ENCODE results near the gene LMBR1.
"Not testable (repeated sequence)": the region's sequence is repeated elsewhere in the genome, so short reads cannot be mapped to it uniquely, and the experiment has no call there.

Gene LMBR1

GRCh38 chr7:156701787-156702186 is 191.2 kb downstream of the LMBR1 start:
- H3K27ac Mint-ChIP-seq, H3K4me3 Mint-ChIP-seq, H3K27me3 Mint-ChIP-seq: not testable (repeated sequence)
- H3K36me3 Mint-ChIP-seq, result peaks cover 64% of the 10 kb centered on the region
- H3K9me3 Mint-ChIP-seq (ENCODE audit: low read depth), result peaks cover 19% of the 10 kb centered on the region
- H3K4me1 Mint-ChIP-seq (ENCODE audit: low read depth), result peaks cover 13% of the 10 kb centered on the region

DNA sequence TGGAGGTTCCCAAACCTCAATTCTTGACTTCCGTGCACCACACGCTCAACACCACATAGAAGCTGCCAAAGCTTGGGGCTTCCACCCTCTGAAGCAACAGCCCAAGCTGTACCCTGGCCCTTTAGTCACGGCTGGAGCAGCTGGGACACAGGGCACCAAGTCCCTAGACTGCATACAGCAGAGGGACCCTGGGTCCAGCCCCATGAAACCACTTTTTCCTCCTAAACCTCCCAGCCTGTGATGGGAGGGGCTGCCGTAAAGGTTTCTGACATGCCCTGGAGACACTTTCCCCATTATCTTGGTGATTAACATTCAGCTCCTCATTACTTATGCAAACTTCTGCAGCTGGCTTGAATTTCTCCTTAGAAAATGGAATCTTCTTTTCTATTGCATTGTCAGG is 194.5 kb downstream of the LMBR1 start:
- not testable (repeated sequence) for H3K27me3 Mint-ChIP-seq; H3K4me3 Mint-ChIP-seq; H3K27ac Mint-ChIP-seq; H3K4me1 Mint-ChIP-seq (ENCODE audit: low read depth)
- Mint-ChIP-seq H3K9me3 (ENCODE audit: low read depth) (peaks cover 19% of the 10 kb centered on the region), H3K36me3 (peaks cover 54% of the 10 kb centered on the region)

GRCh38 chr7:156697283-156697682 is 195.7 kb downstream of the LMBR1 start:
- Mint-ChIP-seq H3K9me3 (ENCODE audit: low read depth) (peaks cover 13% of the 10 kb centered on the region), H3K36me3 (peaks cover 54% of the 10 kb centered on the region)
- not testable (repeated sequence) for H3K4me3 Mint-ChIP-seq; H3K4me1 Mint-ChIP-seq (ENCODE audit: low read depth); H3K27ac Mint-ChIP-seq; H3K27me3 Mint-ChIP-seq

GRCh38 chr7:156693627-156694026 is 199.4 kb downstream of the LMBR1 start:
- no peak overlapping the region for H3K27ac Mint-ChIP-seq
- peaks cover 35% of the 10 kb centered on the region for H3K36me3 Mint-ChIP-seq
- H3K4me1 Mint-ChIP-seq (ENCODE audit: low read depth), result peaks cover 2% of the 10 kb centered on the region
- no peaks in the 10 kb centered on the region for H3K27me3 Mint-ChIP-seq
- H3K4me3 Mint-ChIP-seq, result no peak overlapping the region
- H3K9me3 Mint-ChIP-seq (ENCODE audit: low read depth), result peaks cover 8% of the 10 kb centered on the region

DNA sequence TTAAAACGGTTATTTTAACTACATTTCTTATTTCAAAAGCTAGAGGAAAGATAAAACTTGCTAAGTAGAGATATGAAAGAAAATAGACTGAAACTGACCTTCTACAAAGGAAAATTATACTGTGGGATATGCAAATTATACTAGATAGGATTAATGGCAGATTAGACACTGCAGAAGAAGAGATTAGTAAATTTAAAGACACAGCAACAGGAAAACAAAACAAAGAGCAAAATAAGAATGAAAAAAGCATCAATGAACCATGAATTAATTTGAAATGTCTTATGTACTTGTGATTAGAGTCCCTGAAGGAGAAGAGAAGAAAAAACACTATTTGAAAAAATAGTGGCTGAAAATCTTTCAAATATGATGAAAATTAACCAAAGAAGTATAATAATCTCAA is 200.1 kb downstream of the LMBR1 start:
- H3K36me3 Mint-ChIP-seq, result peaks cover 29% of the 10 kb centered on the region

DNA sequence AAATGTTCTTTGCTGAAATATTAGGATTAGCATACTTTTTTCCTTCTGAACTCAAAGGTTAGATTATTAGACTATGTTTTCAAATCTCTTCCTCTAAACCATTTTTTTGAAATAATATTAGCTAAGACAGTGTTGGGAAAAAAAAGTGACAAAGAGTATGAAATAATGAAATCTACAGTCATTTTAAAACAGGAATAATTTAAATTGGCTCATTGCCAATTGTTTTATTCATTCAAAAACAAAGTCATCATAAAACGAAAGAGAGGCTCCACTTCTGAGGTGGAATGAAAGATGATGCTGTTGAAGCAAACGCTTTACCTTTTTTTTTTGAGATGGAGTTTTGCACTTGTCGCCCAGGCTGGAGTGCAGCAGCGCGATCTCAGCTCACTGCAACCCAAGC is 201.2 kb downstream of the LMBR1 start:
- no peak overlapping the region for H3K27ac Mint-ChIP-seq
- no peaks in the 10 kb centered on the region for H3K9me3 Mint-ChIP-seq (ENCODE audit: low read depth)
- peaks cover 2% of the 10 kb centered on the region for H3K4me1 Mint-ChIP-seq (ENCODE audit: low read depth)
- H3K27me3 Mint-ChIP-seq, result no peaks in the 10 kb centered on the region
- H3K4me3 Mint-ChIP-seq, result no peak overlapping the region
- H3K36me3 Mint-ChIP-seq, result peaks cover 19% of the 10 kb centered on the region

More for the DNA sequence above, 200.1 kb downstream of the LMBR1 start:
- Mint-ChIP-seq H3K27me3 (no peaks in the 10 kb centered on the region), H3K9me3 (ENCODE audit: low read depth) (peaks cover 4% of the 10 kb centered on the region), H3K4me1 (ENCODE audit: low read depth) (peaks cover 2% of the 10 kb centered on the region), H3K27ac (no peak overlapping the region), H3K4me3 (no peak overlapping the region)

DNA sequence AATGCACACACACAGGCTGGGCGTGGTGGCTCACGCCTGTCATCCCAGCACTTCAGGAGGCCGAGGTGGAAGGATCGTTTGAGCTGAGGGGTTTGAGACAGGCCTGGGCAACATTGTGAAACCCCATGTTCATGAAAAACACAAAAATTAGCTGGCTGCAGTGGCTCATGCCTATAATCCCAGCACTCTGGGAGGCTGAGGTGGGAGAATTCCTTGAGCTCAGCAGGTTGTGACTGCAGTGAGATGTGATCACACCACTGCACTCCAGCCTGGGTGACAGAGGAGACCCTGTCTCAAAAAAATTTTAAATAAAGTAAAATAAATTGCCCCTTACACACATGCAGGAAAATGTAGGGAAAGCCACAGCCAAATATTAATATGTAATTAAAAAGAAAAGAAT is 208.3 kb downstream of the LMBR1 start:
- Mint-ChIP-seq H3K36me3 (no peaks in the 10 kb centered on the region), H3K4me3 (no peak overlapping the region), H3K9me3 (ENCODE audit: low read depth) (no peaks in the 10 kb centered on the region), H3K27me3 (no peaks in the 10 kb centered on the region), H3K4me1 (ENCODE audit: low read depth) (no peaks in the 10 kb centered on the region), H3K27ac (no peak overlapping the region)

DNA sequence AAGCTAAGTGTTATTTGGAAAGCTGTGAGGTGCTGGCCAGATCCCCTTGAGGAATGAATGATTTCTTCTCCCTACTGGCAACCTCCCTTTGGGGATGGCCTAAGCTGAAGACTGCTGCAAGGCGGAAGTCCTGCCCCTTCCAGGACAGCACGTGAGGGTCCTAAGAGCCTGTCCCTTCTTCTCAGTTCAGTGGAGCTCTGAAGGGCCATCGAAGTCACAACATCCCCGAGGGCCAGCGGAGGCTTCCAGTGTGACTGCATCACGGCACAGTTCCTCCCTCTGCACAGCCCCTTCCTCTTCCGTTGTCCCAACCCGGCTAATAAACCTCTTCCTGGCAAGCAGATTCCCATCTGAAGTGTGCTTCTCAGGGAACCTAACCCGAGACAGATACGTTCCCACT is 208.7 kb downstream of the LMBR1 start:
- no peaks in the 10 kb centered on the region for H3K9me3 Mint-ChIP-seq (ENCODE audit: low read depth)
- no peak overlapping the region for H3K4me3 Mint-ChIP-seq
- H3K4me1 Mint-ChIP-seq (ENCODE audit: low read depth), result no peaks in the 10 kb centered on the region
- H3K27ac Mint-ChIP-seq, result no peak overlapping the region
- H3K27me3 Mint-ChIP-seq, result no peaks in the 10 kb centered on the region
- H3K36me3 Mint-ChIP-seq, result no peaks in the 10 kb centered on the region

- no peaks in the 10 kb centered on the region for H3K36me3 Mint-ChIP-seq
- no peaks in the 10 kb centered on the region for H3K9me3 Mint-ChIP-seq (ENCODE audit: low read depth)
- no peaks in the 10 kb centered on the region for H3K27me3 Mint-ChIP-seq
- no peak overlapping the region for H3K4me3 Mint-ChIP-seq
- no peak overlapping the region for H3K27ac Mint-ChIP-seq
- H3K4me1 Mint-ChIP-seq (ENCODE audit: low read depth), result no peaks in the 10 kb centered on the region
These were observed 210.1 kb downstream of the LMBR1 start for GRCh38 chr7:156682928-156683327.

DNA sequence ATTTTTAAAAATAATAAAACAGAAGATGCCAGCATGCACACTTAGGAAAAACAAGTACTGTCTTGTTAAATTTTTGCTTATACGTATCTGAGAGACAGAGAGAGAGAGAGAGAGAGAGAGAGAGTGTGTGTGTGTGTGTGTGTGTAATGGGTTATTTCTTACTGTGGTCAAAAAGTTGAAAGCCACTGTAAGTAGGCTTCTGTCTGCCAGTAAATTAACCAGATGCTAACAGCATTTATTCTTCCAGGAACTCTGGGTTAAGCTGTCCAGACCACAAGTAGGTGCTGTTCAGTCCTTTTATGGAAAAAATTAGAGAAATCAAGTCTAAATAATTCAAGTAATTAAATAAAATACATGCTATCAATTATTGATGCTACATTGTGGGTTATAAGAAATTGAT is 212.7 kb downstream of the LMBR1 start:
- no peaks in the 10 kb centered on the region for H3K9me3 Mint-ChIP-seq (ENCODE audit: low read depth)
- no peaks in the 10 kb centered on the region for H3K27me3 Mint-ChIP-seq
- H3K4me1 Mint-ChIP-seq (ENCODE audit: low read depth), result no peaks in the 10 kb centered on the region
- H3K27ac Mint-ChIP-seq, result no peak overlapping the region
- H3K4me3 Mint-ChIP-seq, result no peak overlapping the region
- peaks cover 5% of the 10 kb centered on the region for H3K36me3 Mint-ChIP-seq

- no peak overlapping the region for H3K4me3 Mint-ChIP-seq
- no peak overlapping the region for H3K27ac Mint-ChIP-seq
- H3K27me3 Mint-ChIP-seq, result no peaks in the 10 kb centered on the region
- H3K36me3 Mint-ChIP-seq, result peaks cover 8% of the 10 kb centered on the region
- H3K4me1 Mint-ChIP-seq (ENCODE audit: low read depth), result no peaks in the 10 kb centered on the region
- H3K9me3 Mint-ChIP-seq (ENCODE audit: low read depth), result no peaks in the 10 kb centered on the region
These were observed 215.5 kb downstream of the LMBR1 start for GRCh38 chr7:156677374-156678054.

DNA sequence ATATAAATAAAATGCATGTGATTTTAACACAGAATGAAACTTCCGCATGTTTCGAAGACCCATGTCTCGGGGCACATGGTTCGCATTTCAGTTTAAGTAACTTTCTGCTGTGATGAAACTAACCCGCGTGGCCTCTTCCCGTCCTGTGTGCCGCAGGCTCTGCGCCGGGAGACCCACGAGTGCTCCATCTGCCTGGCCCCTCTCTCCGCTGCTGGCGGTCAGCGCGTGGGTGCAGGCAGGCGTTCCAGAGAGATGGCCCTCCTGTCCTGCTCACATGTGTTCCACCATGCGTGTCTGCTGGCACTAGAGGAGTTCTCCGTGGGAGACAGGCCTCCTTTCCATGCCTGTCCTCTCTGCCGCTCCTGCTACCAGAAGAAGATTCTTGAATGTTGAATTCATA is 216.7 kb downstream of the LMBR1 start:
- H3K36me3 Mint-ChIP-seq, result peaks cover 8% of the 10 kb centered on the region
- no peaks in the 10 kb centered on the region for H3K27me3 Mint-ChIP-seq
- no peak overlapping the region for H3K4me3 Mint-ChIP-seq
- no peaks in the 10 kb centered on the region for H3K9me3 Mint-ChIP-seq (ENCODE audit: low read depth)
- no peak overlapping the region for H3K27ac Mint-ChIP-seq
- H3K4me1 Mint-ChIP-seq (ENCODE audit: low read depth), result no peaks in the 10 kb centered on the region

GRCh38 chr7:156675721-156676120 is 217.3 kb downstream of the LMBR1 start:
- H3K27me3 Mint-ChIP-seq, result no peaks in the 10 kb centered on the region
- H3K4me3 Mint-ChIP-seq, result no peak overlapping the region
- no peaks in the 10 kb centered on the region for H3K4me1 Mint-ChIP-seq (ENCODE audit: low read depth)
- no peaks in the 10 kb centered on the region for H3K9me3 Mint-ChIP-seq (ENCODE audit: low read depth)
- peaks cover 8% of the 10 kb centered on the region for H3K36me3 Mint-ChIP-seq
- H3K27ac Mint-ChIP-seq, result no peak overlapping the region

DNA sequence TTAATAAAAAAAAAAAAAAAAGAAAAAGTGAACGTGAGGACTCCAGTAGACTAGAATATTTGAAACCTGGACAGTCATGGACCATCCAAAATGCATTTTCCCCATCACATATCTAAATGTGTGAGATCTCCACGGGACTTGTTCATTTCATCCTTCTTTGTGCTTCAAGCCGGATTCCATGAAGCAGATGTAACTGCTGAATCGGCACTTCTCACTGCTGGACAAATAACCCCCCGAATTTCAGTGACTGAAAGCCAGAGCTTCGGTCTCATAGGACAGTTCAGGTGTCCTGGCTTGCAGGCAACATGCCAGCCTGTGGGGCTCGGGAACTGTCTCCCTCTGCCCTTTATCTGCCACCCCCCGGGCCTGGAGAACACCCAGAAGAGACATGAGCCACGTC is 219.1 kb downstream of the LMBR1 start:
- Mint-ChIP-seq H3K4me3 (no peak overlapping the region), H3K27me3 (no peaks in the 10 kb centered on the region), H3K4me1 (ENCODE audit: low read depth) (no peaks in the 10 kb centered on the region), H3K27ac (no peak overlapping the region), H3K9me3 (ENCODE audit: low read depth) (no peaks in the 10 kb centered on the region), H3K36me3 (peaks cover 8% of the 10 kb centered on the region)

DNA sequence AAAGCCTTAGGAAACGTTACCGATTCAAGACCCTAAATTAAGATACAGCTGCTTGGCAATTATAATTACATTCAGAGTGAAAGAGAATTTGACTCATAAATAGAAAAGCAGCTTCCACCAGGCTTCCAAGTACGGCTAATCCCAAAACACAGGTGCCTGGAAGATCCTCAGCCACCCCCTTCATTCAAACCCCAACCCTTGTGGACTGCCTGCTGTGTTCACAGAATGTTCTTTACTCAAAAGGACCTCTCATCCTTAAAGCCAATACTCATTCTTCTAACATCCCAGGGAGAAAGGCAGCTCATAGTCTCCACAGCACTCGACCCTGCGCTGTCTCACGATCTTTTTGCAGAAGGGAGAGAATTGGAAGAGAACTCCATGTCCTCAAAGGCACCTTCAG is 219.5 kb downstream of the LMBR1 start:
- H3K36me3 Mint-ChIP-seq, result peaks cover 8% of the 10 kb centered on the region
- H3K27me3 Mint-ChIP-seq, result no peaks in the 10 kb centered on the region
- H3K4me1 Mint-ChIP-seq (ENCODE audit: low read depth), result no peaks in the 10 kb centered on the region
- H3K4me3 Mint-ChIP-seq, result no peak overlapping the region
- no peaks in the 10 kb centered on the region for H3K9me3 Mint-ChIP-seq (ENCODE audit: low read depth)
- H3K27ac Mint-ChIP-seq, result no peak overlapping the region

GRCh38 chr7:156669035-156669828 is 223.8 kb downstream of the LMBR1 start:
- no peaks in the 10 kb centered on the region for H3K9me3 Mint-ChIP-seq (ENCODE audit: low read depth)
- H3K36me3 Mint-ChIP-seq, result peaks cover 4% of the 10 kb centered on the region
- H3K27me3 Mint-ChIP-seq, result no peaks in the 10 kb centered on the region
- H3K4me3 Mint-ChIP-seq, result no peak overlapping the region
- H3K4me1 Mint-ChIP-seq (ENCODE audit: low read depth), result no peaks in the 10 kb centered on the region
- no peak overlapping the region for H3K27ac Mint-ChIP-seq
